22Rv1 (cell line): ENCODE data around the gene ABI1.
"Not testable (repeated sequence)": the region's sequence is repeated elsewhere in the genome, so short reads cannot be mapped to it uniquely, and the experiment has no call there.

ENCODE experiments used
- H3K27ac ChIP-seq: fragments of 450-650 bp; 2 replicates; pipeline ENCODE4 v1.5.1; 2017
- ZFX ChIP-seq: fragments of 450-650 bp; IDR thresholded peaks from 2 replicates; pipeline ENCODE4 v1.6.1; 2017; ENCODE audit warnings: antibody characterized with exemption, borderline replicate concordance
- TF ChIP-seq, protein P1 (sequence below): fragments of 450-650 bp; IDR thresholded peaks from 2 replicates; pipeline ENCODE4 v1.5.1; 2017; ENCODE audit warnings: mild to moderate bottlenecking

Gene ABI1

DNA sequence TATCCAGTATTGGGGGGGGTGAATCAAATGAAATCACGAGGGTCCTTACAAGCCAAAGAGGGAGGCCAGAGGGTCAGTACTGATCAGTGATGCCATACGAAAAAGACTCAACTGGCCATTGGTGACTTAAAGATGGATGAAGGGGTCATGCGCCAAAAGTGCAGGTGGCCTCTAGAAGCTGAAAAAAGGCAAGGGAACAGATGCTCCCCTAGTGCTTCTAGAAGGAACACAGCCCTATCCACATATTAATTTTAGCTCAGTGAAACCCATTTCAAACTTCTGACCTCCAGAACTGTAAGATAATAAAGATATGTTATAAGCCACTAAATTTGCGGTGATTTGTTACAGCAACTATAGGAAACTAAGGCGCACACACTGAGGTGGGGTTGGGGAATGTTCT is 62.5 kb downstream of the ABI1 start:
- TF ChIP-seq ZFX: no peak
- TF ChIP-seq, protein P1, sequence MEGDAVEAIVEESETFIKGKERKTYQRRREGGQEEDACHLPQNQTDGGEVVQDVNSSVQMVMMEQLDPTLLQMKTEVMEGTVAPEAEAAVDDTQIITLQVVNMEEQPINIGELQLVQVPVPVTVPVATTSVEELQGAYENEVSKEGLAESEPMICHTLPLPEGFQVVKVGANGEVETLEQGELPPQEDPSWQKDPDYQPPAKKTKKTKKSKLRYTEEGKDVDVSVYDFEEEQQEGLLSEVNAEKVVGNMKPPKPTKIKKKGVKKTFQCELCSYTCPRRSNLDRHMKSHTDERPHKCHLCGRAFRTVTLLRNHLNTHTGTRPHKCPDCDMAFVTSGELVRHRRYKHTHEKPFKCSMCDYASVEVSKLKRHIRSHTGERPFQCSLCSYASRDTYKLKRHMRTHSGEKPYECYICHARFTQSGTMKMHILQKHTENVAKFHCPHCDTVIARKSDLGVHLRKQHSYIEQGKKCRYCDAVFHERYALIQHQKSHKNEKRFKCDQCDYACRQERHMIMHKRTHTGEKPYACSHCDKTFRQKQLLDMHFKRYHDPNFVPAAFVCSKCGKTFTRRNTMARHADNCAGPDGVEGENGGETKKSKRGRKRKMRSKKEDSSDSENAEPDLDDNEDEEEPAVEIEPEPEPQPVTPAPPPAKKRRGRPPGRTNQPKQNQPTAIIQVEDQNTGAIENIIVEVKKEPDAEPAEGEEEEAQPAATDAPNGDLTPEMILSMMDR: no peak
- no peak overlapping the region for H3K27ac ChIP-seq

DNA sequence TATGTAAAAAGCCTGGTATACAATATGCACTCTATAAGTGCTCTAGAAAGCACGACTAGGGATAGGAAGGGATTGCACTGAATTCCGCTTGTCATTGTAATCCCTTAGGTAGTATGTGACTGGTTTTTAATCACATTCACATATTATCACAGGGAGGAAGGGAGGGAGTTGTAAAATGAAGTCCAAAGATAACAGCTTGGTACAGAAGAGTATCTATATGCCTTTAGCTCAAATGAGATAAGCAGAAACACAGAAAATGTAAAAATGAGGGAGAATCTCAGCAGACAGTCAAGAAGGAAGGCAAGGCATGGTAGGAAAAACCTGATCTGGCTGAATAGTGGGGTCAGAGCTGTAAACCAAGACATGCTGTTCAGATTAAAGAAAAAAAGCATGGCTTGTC is 63.4 kb downstream of the ABI1 start:
- H3K27ac ChIP-seq: no peak overlapping the region

DNA sequence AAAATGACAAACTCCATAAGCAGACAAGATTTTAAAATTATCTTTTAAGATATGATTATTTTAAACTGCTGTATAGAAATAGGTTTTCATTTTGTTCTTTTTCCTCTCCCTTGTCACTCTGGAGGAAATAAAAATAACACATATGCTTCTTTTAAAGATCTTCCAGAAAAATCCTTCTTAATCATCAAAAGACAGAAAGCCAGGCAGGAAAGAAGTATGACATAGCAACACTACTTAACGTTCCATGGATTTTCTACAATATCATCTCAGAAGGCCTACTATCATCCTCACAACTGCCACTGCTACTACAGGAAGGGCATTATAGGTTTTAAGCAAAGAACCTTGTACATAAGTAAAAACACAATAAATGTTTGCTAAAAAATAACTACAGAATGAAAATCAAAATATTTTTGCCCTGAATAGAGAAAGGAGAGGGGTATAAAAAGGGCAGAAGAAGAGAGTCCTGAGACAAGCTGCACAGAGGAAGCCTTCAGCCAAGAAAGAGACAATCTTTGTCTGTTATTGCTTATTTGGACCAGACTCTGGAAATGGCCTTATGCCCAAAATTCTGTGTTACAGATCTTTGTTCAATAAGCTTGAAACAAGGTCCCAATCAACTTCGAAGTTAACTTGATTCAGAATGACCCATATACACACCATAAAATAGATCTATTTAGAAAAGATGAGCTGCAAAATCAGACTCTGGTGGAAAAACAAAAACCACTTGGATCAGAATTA is 67.8 kb downstream of the ABI1 start:
- TF ChIP-seq ZFX: no peak
- TF ChIP-seq, protein P1: no peak

More for the DNA sequence above, 63.4 kb downstream of the ABI1 start:
- TF ChIP-seq ZFX: no peak
- TF ChIP-seq, protein P1: no peak

GRCh38 chr10:26790221-26790995 is 70.3 kb downstream of the ABI1 start:
- no peak overlapping the region for H3K27ac ChIP-seq
- TF ChIP-seq, protein P1: no peak
- no peak for TF ChIP-seq ZFX

More for the DNA sequence above, 67.8 kb downstream of the ABI1 start:
- no peak overlapping the region for H3K27ac ChIP-seq

- not testable (repeated sequence) for H3K27ac ChIP-seq
Measured at GRCh38 chr10:26789779-26790178, 71.0 kb downstream of the ABI1 start.

GRCh38 chr10:26787362-26787761 is 73.4 kb downstream of the ABI1 start:
- TF ChIP-seq, protein P1: no peak
- no peak for TF ChIP-seq ZFX
- no peak overlapping the region for H3K27ac ChIP-seq

- H3K27ac ChIP-seq: no peak overlapping the region
- TF ChIP-seq, protein P1: no peak
- TF ChIP-seq ZFX: no peak
Measured at GRCh38 chr10:26781797-26782196, 79.0 kb downstream of the ABI1 start.
